ENCODE measurements around the gene DHX38.

The DHX38 gene

DNA sequence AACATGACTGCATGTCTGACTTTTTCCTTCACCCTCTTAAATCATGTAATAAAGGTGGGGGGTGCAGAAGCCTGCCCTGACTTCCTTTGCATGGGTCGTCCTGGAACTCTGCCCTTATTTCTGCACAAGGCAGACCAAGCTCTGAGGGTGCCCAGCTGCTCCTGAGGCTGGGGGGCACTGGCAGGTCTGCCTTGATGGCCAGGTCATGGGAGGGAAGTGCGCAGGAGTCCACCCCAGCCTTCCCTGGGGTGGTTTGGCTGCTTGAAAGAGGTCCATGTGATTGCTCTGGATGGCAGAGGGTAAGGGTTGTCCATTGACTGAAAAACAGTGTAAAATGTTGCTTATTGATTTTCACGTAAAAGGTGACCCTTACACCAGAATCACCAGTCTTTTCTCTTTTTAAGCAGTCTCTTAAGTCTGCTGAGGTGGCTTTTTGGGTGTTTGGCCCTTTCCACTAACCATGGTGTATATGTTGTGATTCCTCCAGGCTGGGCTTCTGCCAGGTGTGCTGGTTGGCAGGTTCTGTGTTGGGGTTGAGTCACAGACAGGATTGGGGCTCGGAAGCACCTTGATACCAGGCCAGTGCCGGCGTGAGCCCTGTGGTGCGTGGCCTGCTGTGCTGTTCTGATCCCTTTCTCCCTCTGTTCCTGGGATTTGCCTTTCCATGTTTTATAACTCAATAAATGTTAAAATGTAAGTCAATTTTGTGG lies 19.4 kb downstream of the DHX38 start:
- no peak overlapping the region for H2AFZ ChIP-seq (ENCODE audit: low read length)
- H3K4me3 ChIP-seq (ENCODE audit: low read length, poor library complexity, severe bottlenecking) = no peak overlapping the region
- peaks cover 49% of the 10 kb centered on the region for H3K36me3 ChIP-seq (ENCODE audit: insufficient read depth, low read length)
- no peaks in the 10 kb centered on the region for H3K9me2 ChIP-seq (replicated peaks; ENCODE audit: low read depth, low read length)
- H4K20me1 ChIP-seq (ENCODE audit: insufficient read depth, low read length, poor library complexity, severe bottlenecking) = no peaks in the 10 kb centered on the region
- no peaks in the 10 kb centered on the region for H3F3A ChIP-seq (ENCODE audit: low read depth)
- TF ChIP-seq, protein P1, sequence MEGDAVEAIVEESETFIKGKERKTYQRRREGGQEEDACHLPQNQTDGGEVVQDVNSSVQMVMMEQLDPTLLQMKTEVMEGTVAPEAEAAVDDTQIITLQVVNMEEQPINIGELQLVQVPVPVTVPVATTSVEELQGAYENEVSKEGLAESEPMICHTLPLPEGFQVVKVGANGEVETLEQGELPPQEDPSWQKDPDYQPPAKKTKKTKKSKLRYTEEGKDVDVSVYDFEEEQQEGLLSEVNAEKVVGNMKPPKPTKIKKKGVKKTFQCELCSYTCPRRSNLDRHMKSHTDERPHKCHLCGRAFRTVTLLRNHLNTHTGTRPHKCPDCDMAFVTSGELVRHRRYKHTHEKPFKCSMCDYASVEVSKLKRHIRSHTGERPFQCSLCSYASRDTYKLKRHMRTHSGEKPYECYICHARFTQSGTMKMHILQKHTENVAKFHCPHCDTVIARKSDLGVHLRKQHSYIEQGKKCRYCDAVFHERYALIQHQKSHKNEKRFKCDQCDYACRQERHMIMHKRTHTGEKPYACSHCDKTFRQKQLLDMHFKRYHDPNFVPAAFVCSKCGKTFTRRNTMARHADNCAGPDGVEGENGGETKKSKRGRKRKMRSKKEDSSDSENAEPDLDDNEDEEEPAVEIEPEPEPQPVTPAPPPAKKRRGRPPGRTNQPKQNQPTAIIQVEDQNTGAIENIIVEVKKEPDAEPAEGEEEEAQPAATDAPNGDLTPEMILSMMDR (conservative IDR thresholded peaks at IDR 0.05; ENCODE audit: low read length) = no peak
- TF ChIP-seq EZH2phosphoT487 (IDR thresholded peaks at IDR 0.05; ENCODE audit: borderline replicate concordance) = no peak
- H3K4me1 ChIP-seq (ENCODE audit: insufficient read depth, low read length, poor library complexity, severe bottlenecking) = no peaks in the 10 kb centered on the region
- H3K9me3 ChIP-seq (ENCODE audit: insufficient read depth, low read depth, low read length) = no peaks in the 10 kb centered on the region
- H3K4me2 ChIP-seq (ENCODE audit: low read depth, low read length, poor library complexity, severe bottlenecking) = no peak overlapping the region
- H3K9ac ChIP-seq (ENCODE audit: low read depth, low read length, poor library complexity, severe bottlenecking) = no peak overlapping the region
- H3K27me3 ChIP-seq (ENCODE audit: insufficient read depth, low read length, poor library complexity, severe bottlenecking) = no peaks in the 10 kb centered on the region
- no peaks in the 10 kb centered on the region for H3K79me2 ChIP-seq (ENCODE audit: insufficient read depth, low read length)

DNA sequence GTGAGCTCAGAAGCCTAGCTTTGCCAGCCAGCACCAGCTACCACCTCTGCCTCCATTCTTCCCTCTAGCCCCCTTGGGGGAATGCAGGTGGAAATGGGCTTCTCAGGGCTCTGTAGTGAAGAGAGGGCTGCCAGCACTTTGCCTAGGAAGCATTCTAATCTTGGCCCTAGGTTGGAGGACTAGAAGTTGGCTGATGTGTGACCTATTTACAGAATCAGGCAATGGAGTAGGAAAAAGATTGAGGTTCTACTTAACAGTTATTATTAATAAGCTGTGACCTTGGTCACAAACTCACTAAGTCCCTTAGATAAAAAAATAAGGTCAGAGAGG lies 19.9 kb downstream of the DHX38 start:
- Histone ChIP-seq H2AFZ (ENCODE audit: low read length) (no peak overlapping the region), H3K36me3 (ENCODE audit: insufficient read depth, low read length) (peaks cover 44% of the 10 kb centered on the region), H3K27me3 (ENCODE audit: insufficient read depth, low read length, poor library complexity, severe bottlenecking) (no peaks in the 10 kb centered on the region), H4K20me1 (ENCODE audit: insufficient read depth, low read length, poor library complexity, severe bottlenecking) (no peaks in the 10 kb centered on the region), H3K4me3 (ENCODE audit: low read length, poor library complexity, severe bottlenecking) (no peak overlapping the region), H3K4me2 (ENCODE audit: low read depth, low read length, poor library complexity, severe bottlenecking) (no peak overlapping the region), H3F3A (ENCODE audit: low read depth) (no peaks in the 10 kb centered on the region), H3K9ac (ENCODE audit: low read depth, low read length, poor library complexity, severe bottlenecking) (no peak overlapping the region), H3K79me2 (ENCODE audit: insufficient read depth, low read length) (no peaks in the 10 kb centered on the region), H3K9me2 (replicated peaks; ENCODE audit: low read depth, low read length) (no peaks in the 10 kb centered on the region), H3K9me3 (ENCODE audit: insufficient read depth, low read depth, low read length) (no peaks in the 10 kb centered on the region), H3K4me1 (ENCODE audit: insufficient read depth, low read length, poor library complexity, severe bottlenecking) (no peaks in the 10 kb centered on the region)
- TF ChIP-seq EZH2phosphoT487 (IDR thresholded peaks at IDR 0.05; ENCODE audit: borderline replicate concordance) = no peak
- TF ChIP-seq, protein P1 (conservative IDR thresholded peaks at IDR 0.05; ENCODE audit: low read length) = no peak

DNA sequence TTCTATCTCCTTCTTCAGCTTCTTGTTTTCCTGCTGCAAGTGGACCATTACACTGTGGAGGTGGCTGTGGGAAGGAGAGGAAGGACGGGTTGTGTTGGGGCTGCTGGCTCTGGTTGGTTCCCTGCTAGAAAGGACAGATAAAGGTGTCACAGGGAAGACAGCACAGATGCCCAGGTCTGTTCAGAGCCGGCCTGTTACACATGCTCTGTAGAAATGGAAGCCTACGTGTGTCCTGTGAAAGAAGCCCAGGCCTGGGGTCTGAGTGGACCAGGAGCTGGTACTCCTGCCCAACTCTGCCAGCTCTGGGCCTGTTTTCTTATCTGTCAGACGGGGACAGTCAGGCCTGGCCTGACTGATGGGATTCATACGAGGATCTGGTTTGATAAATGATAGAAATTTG lies 26.4 kb downstream of the DHX38 start:
- no peak for TF ChIP-seq EZH2phosphoT487 (IDR thresholded peaks at IDR 0.05; ENCODE audit: borderline replicate concordance)
- TF ChIP-seq, protein P1 (conservative IDR thresholded peaks at IDR 0.05; ENCODE audit: low read length) = no peak
- no peaks in the 10 kb centered on the region for H3K9me3 ChIP-seq (ENCODE audit: insufficient read depth, low read depth, low read length)
- no peaks in the 10 kb centered on the region for H3K27me3 ChIP-seq (ENCODE audit: insufficient read depth, low read length, poor library complexity, severe bottlenecking)
- H3K79me2 ChIP-seq (ENCODE audit: insufficient read depth, low read length) = no peaks in the 10 kb centered on the region
- H3K4me1 ChIP-seq (ENCODE audit: insufficient read depth, low read length, poor library complexity, severe bottlenecking) = no peaks in the 10 kb centered on the region
- no peak overlapping the region for H3K4me2 ChIP-seq (ENCODE audit: low read depth, low read length, poor library complexity, severe bottlenecking)
- H4K20me1 ChIP-seq (ENCODE audit: insufficient read depth, low read length, poor library complexity, severe bottlenecking) = no peaks in the 10 kb centered on the region
- H2AFZ ChIP-seq (ENCODE audit: low read length) = no peak overlapping the region
- H3K4me3 ChIP-seq (ENCODE audit: low read length, poor library complexity, severe bottlenecking) = no peak overlapping the region
- H3K9me2 ChIP-seq (replicated peaks; ENCODE audit: low read depth, low read length) = no peaks in the 10 kb centered on the region
- no peak overlapping the region for H3K9ac ChIP-seq (ENCODE audit: low read depth, low read length, poor library complexity, severe bottlenecking)
- no peaks in the 10 kb centered on the region for H3F3A ChIP-seq (ENCODE audit: low read depth)
- no peaks in the 10 kb centered on the region for H3K36me3 ChIP-seq (ENCODE audit: insufficient read depth, low read length)

Data from Loucy (cell line).